ENCODE results near the gene HTATSF1. TPM values are rescaled to one million over a fixed set of nuclear protein-coding genes. Genes with fewer than 3 reads are reported as not detected.

The HTATSF1 gene
- total and polyA plus RNA-seq, 2 donors (not counting 1 experiment from before 2014, with no cell fraction given) = 1.0 to 18.7 TPM

DNA sequence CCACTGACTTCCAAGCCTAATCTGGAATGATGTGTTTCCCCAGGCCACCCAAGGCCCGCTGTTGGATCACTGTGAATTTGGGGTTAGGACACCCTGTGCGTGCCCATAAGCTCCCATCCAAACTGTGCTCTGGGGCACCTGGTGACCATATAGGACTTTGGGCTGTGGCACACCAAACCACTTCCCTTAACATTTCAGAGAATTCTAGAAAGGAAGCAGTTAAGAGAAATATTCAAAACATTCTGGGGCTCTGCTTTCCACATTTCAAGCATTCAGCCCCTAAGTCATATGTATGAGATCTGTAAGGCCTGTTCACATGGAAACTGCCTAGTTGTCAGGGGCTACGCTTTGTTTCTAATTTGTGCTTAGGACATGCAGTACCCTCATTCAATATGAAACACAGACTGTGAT, 49.0 kb downstream of the HTATSF1 start:
- Histone ChIP-seq H3K4me1 (ENCODE audit: control insufficient read depth in 2 of 2, insufficient read depth in 2 of 2, low read length in 2 of 2) (no peaks in the 10 kb centered on the region), H3K27me3 (replicated peaks in 1 of 4; ENCODE audit: control extremely low read depth in 1 of 4, control insufficient read depth in 3 of 4, insufficient read depth in 4 of 4, low read length in 3 of 4) (no peaks in the 10 kb centered on the region), H3K4me3 (ENCODE audit: control extremely low read depth in 1 of 5, extremely low read depth in 1 of 5, insufficient read depth in 1 of 5, low read depth in 2 of 5, low read length in 4 of 5) (no peak overlapping the region), H3K9me3 (ENCODE audit: control extremely low read depth in 1 of 3, control insufficient read depth in 2 of 3, insufficient read depth in 1 of 3, low read length in 2 of 3) (no peaks in the 10 kb centered on the region), H3K79me2 (ENCODE audit: control insufficient read depth, insufficient read depth, low read length) (no peaks in the 10 kb centered on the region), H3K9ac (ENCODE audit: low read length) (no peak overlapping the region), H2AFZ (ENCODE audit: insufficient read depth, low read depth, low read length, poor library complexity, severe bottlenecking) (no peak overlapping the region), H3K27ac (ENCODE audit: low read length in 2 of 2) (no peak overlapping the region), H3K36me3 (replicated peaks in 1 of 2; ENCODE audit: control extremely low read depth in 1 of 2, control insufficient read depth in 1 of 2, extremely low read depth in 1 of 2, insufficient read depth in 2 of 2, low read length in 1 of 2) (no peaks in the 10 kb centered on the region), H4K20me1 (ENCODE audit: control insufficient read depth, insufficient read depth, low read length, poor library complexity, severe bottlenecking) (no peaks in the 10 kb centered on the region), H3K4me2 (replicated peaks; ENCODE audit: low read depth, low read length, poor library complexity, severe bottlenecking) (no peak overlapping the region)
- ChIA-PET POLR2A (no interaction called here), CTCF (no interaction called here)
- no CpG with 5 or more reads among the region's 3 CpGs for WGBS (ENCODE audit: insufficient coverage)
- Mint-ChIP-seq H3K9me3 (ENCODE audit: insufficient read depth) (no peaks in the 10 kb centered on the region), H3K4me1 (no peaks in the 10 kb centered on the region), H3K4me3 (no peak overlapping the region), H3K27me3 (no peaks in the 10 kb centered on the region), H3K27ac (no peak overlapping the region)
- intact Hi-C loops (cut with micrococcal nuclease) = no loop called here
- TF ChIP-seq, protein P1, sequence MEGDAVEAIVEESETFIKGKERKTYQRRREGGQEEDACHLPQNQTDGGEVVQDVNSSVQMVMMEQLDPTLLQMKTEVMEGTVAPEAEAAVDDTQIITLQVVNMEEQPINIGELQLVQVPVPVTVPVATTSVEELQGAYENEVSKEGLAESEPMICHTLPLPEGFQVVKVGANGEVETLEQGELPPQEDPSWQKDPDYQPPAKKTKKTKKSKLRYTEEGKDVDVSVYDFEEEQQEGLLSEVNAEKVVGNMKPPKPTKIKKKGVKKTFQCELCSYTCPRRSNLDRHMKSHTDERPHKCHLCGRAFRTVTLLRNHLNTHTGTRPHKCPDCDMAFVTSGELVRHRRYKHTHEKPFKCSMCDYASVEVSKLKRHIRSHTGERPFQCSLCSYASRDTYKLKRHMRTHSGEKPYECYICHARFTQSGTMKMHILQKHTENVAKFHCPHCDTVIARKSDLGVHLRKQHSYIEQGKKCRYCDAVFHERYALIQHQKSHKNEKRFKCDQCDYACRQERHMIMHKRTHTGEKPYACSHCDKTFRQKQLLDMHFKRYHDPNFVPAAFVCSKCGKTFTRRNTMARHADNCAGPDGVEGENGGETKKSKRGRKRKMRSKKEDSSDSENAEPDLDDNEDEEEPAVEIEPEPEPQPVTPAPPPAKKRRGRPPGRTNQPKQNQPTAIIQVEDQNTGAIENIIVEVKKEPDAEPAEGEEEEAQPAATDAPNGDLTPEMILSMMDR (IDR thresholded peaks at IDR 0.05) = no peak
- no peak for TF ChIP-seq EZH2 (IDR thresholded peaks at IDR 0.05; ENCODE audit: borderline replicate concordance, insufficient read depth, low read depth, low read length, poor library complexity, severe bottlenecking)
- ATAC-seq (ENCODE audit: low read depth) (no peak), DNase-seq (no peak)

DNA sequence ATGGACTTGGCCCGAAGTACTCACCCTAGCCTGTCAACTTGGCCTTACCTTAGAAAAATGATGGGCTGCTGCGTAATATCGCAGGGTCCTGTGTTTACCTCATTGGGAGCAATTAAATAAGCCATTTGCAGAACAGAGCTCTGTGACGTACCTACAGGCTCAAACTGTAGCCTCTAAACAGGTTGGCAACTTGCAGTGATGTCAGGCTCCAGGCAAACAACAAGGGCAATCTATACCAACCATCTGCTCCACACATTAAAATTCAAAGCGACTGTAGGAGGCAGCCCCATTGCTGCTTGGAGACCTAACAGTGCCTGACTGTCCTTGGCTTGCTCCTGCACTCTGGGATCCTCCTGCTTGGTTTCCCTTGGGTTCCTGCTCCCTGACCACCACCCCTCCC, 51.8 kb downstream of the HTATSF1 start:
- POLR2A ChIA-PET = no interaction called here
- H4K20me1 ChIP-seq (ENCODE audit: control insufficient read depth, insufficient read depth, low read length, poor library complexity, severe bottlenecking) = no peaks in the 10 kb centered on the region
- H3K27ac ChIP-seq (ENCODE audit: low read length in 2 of 2) = no peak overlapping the region
- no peak for ATAC-seq (ENCODE audit: low read depth)
- no peak for DNase-seq
- no peaks in the 10 kb centered on the region for H3K9me3 Mint-ChIP-seq (ENCODE audit: insufficient read depth)
- H3K4me3 Mint-ChIP-seq = no peak overlapping the region
- no peak overlapping the region for H3K27ac Mint-ChIP-seq
- no peak overlapping the region for H3K4me2 ChIP-seq (replicated peaks; ENCODE audit: low read depth, low read length, poor library complexity, severe bottlenecking)
- H3K4me1 ChIP-seq (ENCODE audit: control insufficient read depth in 2 of 2, insufficient read depth in 2 of 2, low read length in 2 of 2) = no peaks in the 10 kb centered on the region
- TF ChIP-seq, protein P1 (IDR thresholded peaks at IDR 0.05) = no peak
- TF ChIP-seq EZH2 (IDR thresholded peaks at IDR 0.05; ENCODE audit: borderline replicate concordance, insufficient read depth, low read depth, low read length, poor library complexity, severe bottlenecking) = no peak
- no peaks in the 10 kb centered on the region for H3K79me2 ChIP-seq (ENCODE audit: control insufficient read depth, insufficient read depth, low read length)
- no peak overlapping the region for H3K4me3 ChIP-seq (ENCODE audit: control extremely low read depth in 1 of 5, extremely low read depth in 1 of 5, insufficient read depth in 1 of 5, low read depth in 2 of 5, low read length in 4 of 5)
- no peak overlapping the region for H3K9ac ChIP-seq (ENCODE audit: low read length)
- H2AFZ ChIP-seq (ENCODE audit: insufficient read depth, low read depth, low read length, poor library complexity, severe bottlenecking) = no peak overlapping the region
- no peaks in the 10 kb centered on the region for H3K9me3 ChIP-seq (ENCODE audit: control extremely low read depth in 1 of 3, control insufficient read depth in 2 of 3, insufficient read depth in 1 of 3, low read length in 2 of 3)
- H3K4me1 Mint-ChIP-seq = no peaks in the 10 kb centered on the region
- no peaks in the 10 kb centered on the region for H3K27me3 ChIP-seq (replicated peaks in 1 of 4; ENCODE audit: control extremely low read depth in 1 of 4, control insufficient read depth in 3 of 4, insufficient read depth in 4 of 4, low read length in 3 of 4)
- intact Hi-C loops (cut with micrococcal nuclease) = no loop called here
- WGBS (ENCODE audit: insufficient coverage) = no CpG with 5 or more reads among the region's 5 CpGs
- CTCF ChIA-PET = no interaction called here
- no peaks in the 10 kb centered on the region for H3K36me3 ChIP-seq (replicated peaks in 1 of 2; ENCODE audit: control extremely low read depth in 1 of 2, control insufficient read depth in 1 of 2, extremely low read depth in 1 of 2, insufficient read depth in 2 of 2, low read length in 1 of 2)
- H3K27me3 Mint-ChIP-seq = no peaks in the 10 kb centered on the region
